ENCODE results near the gene UXT. TPM values are rescaled to one million over a fixed set of nuclear protein-coding genes. Genes with fewer than 3 reads are reported as not detected.

Gene UXT
- total and polyA plus RNA-seq, 2 experiments from 2014 or later = 58.4 to 141 TPM

GRCh38 chrX:47610511-47610910, 48.5 kb downstream of the UXT start:
- Histone ChIP-seq H3F3A (replicated peaks; ENCODE audit: low read depth) (no peaks in the 10 kb centered on the region), H3K27me3 (ENCODE audit: insufficient read depth) (no peaks in the 10 kb centered on the region), H3K4me2 (no peak overlapping the region), H3K4me3 (no peak overlapping the region), H3K79me2 (replicated peaks; ENCODE audit: insufficient read depth) (no peaks in the 10 kb centered on the region), H3K36me3 (ENCODE audit: insufficient read depth) (no peaks in the 10 kb centered on the region), H2AFZ (no peak overlapping the region), H3K4me1 (ENCODE audit: insufficient read depth) (no peaks in the 10 kb centered on the region), H3K9me2 (ENCODE audit: insufficient read depth) (no peaks in the 10 kb centered on the region), H3K27ac (ENCODE audit: low read depth) (no peak overlapping the region), H4K20me1 (replicated peaks; ENCODE audit: insufficient read depth) (no peaks in the 10 kb centered on the region)
- TF ChIP-seq NANOG (IDR thresholded peaks at IDR 0.05; ENCODE audit: borderline replicate concordance) = no peak
- TF ChIP-seq REST (IDR thresholded peaks at IDR 0.05; ENCODE audit: unreplicated experiment) = no peak
- no peak for TF ChIP-seq CREB1 (CRISPR knock-in tag; IDR thresholded peaks at IDR 0.05; ENCODE audit: low read depth)
- TF ChIP-seq POLR2AphosphoS5 (IDR thresholded peaks at IDR 0.05; ENCODE audit: low read depth) = no peak
- no peak for TF ChIP-seq JUNB (IDR thresholded peaks at IDR 0.05; ENCODE audit: unreplicated experiment)
- TF ChIP-seq, protein P1, sequence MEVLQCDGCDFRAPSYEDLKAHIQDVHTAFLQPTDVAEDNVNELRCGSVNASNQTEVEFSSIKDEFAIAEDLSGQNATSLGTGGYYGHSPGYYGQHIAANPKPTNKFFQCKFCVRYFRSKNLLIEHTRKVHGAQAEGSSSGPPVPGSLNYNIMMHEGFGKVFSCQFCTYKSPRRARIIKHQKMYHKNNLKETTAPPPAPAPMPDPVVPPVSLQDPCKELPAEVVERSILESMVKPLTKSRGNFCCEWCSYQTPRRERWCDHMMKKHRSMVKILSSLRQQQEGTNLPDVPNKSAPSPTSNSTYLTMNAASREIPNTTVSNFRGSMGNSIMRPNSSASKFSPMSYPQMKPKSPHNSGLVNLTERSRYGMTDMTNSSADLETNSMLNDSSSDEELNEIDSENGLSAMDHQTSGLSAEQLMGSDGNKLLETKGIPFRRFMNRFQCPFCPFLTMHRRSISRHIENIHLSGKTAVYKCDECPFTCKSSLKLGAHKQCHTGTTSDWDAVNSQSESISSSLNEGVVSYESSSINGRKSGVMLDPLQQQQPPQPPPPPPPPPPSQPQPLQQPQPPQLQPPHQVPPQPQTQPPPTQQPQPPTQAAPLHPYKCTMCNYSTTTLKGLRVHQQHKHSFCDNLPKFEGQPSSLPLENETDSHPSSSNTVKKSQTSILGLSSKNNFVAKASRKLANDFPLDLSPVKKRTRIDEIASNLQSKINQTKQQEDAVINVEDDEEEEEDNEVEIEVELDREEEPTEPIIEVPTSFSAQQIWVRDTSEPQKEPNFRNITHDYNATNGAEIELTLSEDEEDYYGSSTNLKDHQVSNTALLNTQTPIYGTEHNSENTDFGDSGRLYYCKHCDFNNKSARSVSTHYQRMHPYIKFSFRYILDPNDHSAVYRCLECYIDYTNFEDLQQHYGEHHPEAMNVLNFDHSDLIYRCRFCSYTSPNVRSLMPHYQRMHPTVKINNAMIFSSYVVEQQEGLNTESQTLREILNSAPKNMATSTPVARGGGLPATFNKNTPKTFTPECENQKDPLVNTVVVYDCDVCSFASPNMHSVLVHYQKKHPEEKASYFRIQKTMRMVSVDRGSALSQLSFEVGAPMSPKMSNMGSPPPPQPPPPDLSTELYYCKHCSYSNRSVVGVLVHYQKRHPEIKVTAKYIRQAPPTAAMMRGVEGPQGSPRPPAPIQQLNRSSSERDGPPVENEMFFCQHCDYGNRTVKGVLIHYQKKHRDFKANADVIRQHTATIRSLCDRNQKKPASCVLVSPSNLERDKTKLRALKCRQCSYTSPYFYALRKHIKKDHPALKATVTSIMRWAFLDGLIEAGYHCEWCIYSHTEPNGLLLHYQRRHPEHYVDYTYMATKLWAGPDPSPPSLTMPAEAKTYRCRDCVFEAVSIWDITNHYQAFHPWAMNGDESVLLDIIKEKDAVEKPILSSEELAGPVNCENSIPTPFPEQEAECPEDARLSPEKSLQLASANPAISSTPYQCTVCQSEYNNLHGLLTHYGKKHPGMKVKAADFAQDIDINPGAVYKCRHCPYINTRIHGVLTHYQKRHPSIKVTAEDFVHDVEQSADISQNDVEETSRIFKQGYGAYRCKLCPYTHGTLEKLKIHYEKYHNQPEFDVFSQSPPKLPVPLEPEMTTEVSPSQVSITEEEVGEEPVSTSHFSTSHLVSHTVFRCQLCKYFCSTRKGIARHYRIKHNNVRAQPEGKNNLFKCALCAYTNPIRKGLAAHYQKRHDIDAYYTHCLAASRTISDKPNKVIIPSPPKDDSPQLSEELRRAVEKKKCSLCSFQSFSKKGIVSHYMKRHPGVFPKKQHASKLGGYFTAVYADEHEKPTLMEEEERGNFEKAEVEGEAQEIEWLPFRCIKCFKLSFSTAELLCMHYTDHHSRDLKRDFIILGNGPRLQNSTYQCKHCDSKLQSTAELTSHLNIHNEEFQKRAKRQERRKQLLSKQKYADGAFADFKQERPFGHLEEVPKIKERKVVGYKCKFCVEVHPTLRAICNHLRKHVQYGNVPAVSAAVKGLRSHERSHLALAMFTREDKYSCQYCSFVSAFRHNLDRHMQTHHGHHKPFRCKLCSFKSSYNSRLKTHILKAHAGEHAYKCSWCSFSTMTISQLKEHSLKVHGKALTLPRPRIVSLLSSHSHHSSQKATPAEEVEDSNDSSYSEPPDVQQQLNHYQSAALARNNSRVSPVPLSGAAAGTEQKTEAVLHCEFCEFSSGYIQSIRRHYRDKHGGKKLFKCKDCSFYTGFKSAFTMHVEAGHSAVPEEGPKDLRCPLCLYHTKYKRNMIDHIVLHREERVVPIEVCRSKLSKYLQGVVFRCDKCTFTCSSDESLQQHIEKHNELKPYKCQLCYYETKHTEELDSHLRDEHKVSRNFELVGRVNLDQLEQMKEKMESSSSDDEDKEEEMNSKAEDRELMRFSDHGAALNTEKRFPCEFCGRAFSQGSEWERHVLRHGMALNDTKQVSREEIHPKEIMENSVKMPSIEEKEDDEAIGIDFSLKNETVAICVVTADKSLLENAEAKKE (CRISPR knock-in tag; IDR thresholded peaks at IDR 0.05) = no peak
- TF ChIP-seq ZNF331 (CRISPR knock-in tag; IDR thresholded peaks at IDR 0.05; ENCODE audit: low read depth) = no peak
- no peak for TF ChIP-seq ZNF114 (CRISPR knock-in tag; IDR thresholded peaks at IDR 0.05)
- no peak for TF ChIP-seq CTCF (conservative IDR thresholded peaks at IDR 0.05; ENCODE audit: low read depth in 2 of 2)
- TF ChIP-seq EZH2 (IDR thresholded peaks at IDR 0.05; ENCODE audit: low read depth, unreplicated experiment) = no peak
- TF ChIP-seq ETS1 (IDR thresholded peaks at IDR 0.05) = no peak
- no peak for TF ChIP-seq EZH2phosphoT487 (IDR thresholded peaks at IDR 0.05; ENCODE audit: unreplicated experiment)
- no peak for TF ChIP-seq STAT1 (IDR thresholded peaks at IDR 0.05; ENCODE audit: unreplicated experiment)
- Mint-ChIP-seq H3K27ac (no peak overlapping the region; the same call in 1 of the 2 replicates), H3K27me3 (ENCODE audit: insufficient read depth, low read depth, poor library complexity) (peaks cover 4% of the 10 kb centered on the region), H3K4me1 (peaks cover 17% of the 10 kb centered on the region), H3K4me3 (no peak overlapping the region), H3K36me3 (ENCODE audit: low read depth) (peaks cover 13% of the 10 kb centered on the region; the same call in 2 of the 3 replicates), H3K9me3 (no peaks in the 10 kb centered on the region)
- ATAC-seq (no peak), DNase-seq (ENCODE audit: low spot score) (no peak)
